GM12872 (cell line): ENCODE results near the gene RABGGTA.

Experiments used
- TF ChIP-seq, protein P1 (sequence below): IDR thresholded peaks from 3 replicates; pipeline ENCODE4 v1.5.1; 2011; ENCODE audit warnings: low read depth, mild to moderate bottlenecking, low read length, moderate library complexity; ENCODE audit not compliant: insufficient read depth

RABGGTA gene

DNA sequence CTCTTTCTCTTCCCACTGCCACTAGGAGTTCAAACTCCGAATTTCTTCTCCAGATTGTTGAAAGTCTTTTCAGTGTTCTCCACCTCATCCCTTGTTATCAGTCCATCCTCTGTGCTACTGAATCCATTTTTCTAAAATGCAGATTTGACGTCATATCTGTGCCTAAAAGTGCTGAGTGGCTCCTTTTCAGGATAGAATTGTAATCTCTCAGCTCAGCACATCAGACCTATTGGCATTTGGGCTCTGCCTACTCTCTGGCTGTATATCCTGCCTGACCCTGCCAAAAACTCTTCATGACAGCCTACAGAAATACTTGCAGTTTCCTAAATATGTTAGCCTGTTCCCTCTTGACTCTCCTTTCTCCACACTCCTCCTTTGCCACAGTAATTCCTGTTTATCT is 1.1 kb upstream of the RABGGTA start:
- TF ChIP-seq, protein P1, sequence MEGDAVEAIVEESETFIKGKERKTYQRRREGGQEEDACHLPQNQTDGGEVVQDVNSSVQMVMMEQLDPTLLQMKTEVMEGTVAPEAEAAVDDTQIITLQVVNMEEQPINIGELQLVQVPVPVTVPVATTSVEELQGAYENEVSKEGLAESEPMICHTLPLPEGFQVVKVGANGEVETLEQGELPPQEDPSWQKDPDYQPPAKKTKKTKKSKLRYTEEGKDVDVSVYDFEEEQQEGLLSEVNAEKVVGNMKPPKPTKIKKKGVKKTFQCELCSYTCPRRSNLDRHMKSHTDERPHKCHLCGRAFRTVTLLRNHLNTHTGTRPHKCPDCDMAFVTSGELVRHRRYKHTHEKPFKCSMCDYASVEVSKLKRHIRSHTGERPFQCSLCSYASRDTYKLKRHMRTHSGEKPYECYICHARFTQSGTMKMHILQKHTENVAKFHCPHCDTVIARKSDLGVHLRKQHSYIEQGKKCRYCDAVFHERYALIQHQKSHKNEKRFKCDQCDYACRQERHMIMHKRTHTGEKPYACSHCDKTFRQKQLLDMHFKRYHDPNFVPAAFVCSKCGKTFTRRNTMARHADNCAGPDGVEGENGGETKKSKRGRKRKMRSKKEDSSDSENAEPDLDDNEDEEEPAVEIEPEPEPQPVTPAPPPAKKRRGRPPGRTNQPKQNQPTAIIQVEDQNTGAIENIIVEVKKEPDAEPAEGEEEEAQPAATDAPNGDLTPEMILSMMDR: no peak

GRCh38 chr14:24271834-24272263 is 452 bp upstream of the RABGGTA start:
- TF ChIP-seq, protein P1: no peak

DNA sequence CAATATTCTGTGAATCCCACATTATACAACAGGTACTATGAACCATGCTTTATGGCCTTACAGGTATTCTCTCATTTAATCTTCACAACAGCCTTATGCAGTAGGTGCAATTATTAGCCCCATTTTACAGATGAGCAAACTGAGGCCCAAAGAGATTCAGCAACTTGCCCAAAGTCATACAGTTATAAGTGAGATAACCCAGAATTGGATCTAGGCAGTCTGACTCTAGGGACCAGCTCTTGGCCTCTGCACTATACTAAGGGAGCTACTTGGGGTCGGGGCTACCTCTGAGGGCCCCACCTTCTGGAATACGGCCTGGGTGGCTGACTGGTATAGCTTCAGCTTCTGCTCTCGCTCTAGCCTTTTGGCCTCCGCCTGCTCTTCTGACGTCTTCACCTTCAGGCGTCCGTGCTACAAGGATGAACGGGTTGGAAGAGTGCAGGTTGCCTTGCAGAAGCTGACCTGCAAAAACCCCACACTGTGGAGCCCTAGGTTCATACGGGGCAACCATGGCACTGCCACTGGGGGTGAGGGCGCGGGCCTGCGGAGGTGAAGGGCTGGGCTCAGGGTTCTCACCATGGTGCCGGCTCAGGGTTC is 762 bp downstream of the RABGGTA start:
- TF ChIP-seq, protein P1: no peak

DNA sequence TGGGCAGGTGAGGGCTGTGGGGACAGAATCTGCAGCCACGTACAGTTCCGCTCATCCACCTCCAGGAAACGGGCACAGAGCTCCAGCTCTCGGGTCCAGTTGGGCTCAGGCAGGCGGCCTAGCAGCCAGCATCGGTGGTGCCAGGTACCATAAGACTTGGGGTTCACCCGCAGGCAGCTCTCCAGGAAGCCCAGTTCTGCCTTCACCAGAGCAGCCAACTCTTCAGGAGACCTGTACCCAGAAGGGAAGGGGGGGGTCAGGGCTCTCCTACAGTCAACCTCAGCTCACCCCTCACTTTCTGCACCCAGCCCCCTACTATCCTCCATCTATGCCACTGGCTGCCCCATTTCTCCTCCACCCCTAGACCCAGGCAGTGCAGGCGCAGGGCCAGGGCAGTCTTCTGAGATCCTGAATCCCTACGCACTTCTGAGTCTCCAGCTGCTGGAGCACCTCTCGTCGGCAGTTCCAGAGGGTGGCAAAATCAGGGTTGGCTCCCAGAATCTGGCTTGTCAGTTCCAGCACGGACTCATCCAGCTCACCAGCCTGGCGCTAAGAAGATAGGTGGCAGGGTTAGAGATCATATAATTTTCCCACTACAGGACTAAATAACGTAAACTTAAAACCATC is 1.4 kb downstream of the RABGGTA start:
- TF ChIP-seq, protein P1: no peak

- TF ChIP-seq, protein P1: no peak
Observed at GRCh38 chr14:24269368-24269767, 2.0 kb downstream of the RABGGTA start.

DNA sequence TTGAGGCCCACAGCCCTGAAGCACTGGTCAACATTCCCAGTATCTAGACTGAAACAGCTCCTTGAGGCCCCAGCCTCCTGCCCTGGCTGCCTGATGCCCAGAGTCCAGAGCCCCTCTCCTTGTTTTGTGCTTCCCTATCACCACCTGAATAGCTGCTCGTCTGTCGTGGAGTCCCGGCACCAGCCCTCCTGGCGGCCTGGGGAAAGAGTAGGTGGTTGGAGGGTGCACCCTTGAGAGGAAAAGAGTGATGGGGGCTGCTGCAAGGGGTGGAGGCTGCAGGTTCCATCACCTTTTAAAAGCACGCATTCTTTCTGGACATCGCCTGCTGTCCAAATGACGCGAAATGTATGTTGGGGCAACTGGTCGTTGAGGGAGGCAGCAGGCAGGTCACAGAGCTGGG is 3.2 kb downstream of the RABGGTA start:
- TF ChIP-seq, protein P1: no peak

- TF ChIP-seq, protein P1: no peak
Observed at GRCh38 chr14:24267516-24267915, 3.9 kb downstream of the RABGGTA start.
